ENCODE results near the gene RLN3. TPM values are rescaled to one million over a fixed set of nuclear protein-coding genes. Genes with fewer than 3 reads are reported as not detected.
"Not testable (repeated sequence)": the region's sequence is repeated elsewhere in the genome, so short reads cannot be mapped to it uniquely, and the experiment has no call there.

RLN3 gene
- total and polyA plus RNA-seq, 8 donors, result not detected

DNA sequence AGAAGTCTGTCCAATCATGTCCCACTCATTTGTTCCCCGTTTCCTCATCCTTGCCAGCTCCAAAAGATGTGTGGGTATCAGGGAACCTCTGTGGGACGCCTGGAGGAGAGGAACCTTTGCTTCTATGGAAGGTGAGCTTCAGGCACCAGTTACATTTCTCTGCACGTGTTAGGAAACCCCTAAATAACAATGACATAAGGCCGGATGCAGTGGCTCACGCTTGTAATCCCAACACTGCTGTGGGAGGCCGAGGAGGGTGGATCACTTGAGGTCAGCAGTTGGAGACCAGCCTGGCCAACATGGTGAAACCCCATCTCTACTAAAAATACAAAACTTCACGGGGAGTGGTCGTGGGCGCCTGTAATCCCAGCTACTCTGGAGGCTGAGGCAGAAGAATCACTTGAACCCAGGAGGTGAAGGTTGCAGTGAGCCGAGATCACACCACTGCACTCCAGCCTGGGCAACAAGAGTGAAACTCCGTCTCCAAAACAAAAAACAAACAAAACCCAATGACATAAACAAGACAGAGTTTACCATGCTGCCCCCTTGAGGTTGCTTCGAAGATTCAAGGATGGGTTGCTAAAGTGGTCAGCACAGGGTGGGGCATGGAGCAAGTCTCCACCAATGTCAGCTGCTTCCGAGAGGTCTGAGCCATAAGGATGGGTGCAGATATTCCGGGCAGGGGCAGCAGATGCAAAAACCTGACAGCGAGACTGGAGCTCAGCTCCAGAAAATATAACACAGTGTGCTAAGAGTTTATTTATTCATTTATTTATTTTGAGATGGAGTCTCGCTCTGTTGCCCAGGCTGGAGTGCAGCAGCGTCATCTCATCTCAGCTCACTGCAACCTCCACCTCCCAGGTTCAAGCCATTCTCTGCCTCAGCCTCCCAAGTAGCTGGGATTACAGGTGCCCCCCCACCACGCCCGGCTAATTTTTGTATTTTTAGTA lies 15.0 kb downstream of the RLN3 start:
- peak; percentile 41 to 87 for DNase-seq
- Histone ChIP-seq H3K27ac (peak overlapping the region in 1 of 5 donors; percentile 20), H3K36me3 (peaks cover 0 to 15% (median 2%) of the 10 kb centered on the region in 4 donors)
- H3K4me3 ChIP-seq; H3K27me3 ChIP-seq; H3K9me3 ChIP-seq; intact Hi-C loops (cut with DNase I; ENCODE audit: low total_unique reads); H3K4me1 ChIP-seq: not testable (repeated sequence)
- WGBS, 5 donors, result 62 to 69% (median 67%) methylated on average over 19 of the region's 19 CpGs
- peak in 4 of 7 experiments; percentile 11 to 44 (median 33) for TF ChIP-seq CTCF (IDR thresholded peaks at IDR 0.05)

- H3K27me3 ChIP-seq; H3K4me1 ChIP-seq; H3K4me3 ChIP-seq; DNase-seq; intact Hi-C loops (cut with DNase I; ENCODE audit: low total_unique reads); H3K9me3 ChIP-seq; H3K27ac ChIP-seq: not testable (repeated sequence)
- H3K36me3 ChIP-seq, result peaks cover 3 to 28% (median 13%) of the 10 kb centered on the region in 4 donors
- 93 to 99% (median 98%) methylated on average over 10 of the region's 10 CpGs for WGBS, 5 donors
These were observed 19.9 kb downstream of the RLN3 start for GRCh38 chr19:14047866-14048265.

DNA sequence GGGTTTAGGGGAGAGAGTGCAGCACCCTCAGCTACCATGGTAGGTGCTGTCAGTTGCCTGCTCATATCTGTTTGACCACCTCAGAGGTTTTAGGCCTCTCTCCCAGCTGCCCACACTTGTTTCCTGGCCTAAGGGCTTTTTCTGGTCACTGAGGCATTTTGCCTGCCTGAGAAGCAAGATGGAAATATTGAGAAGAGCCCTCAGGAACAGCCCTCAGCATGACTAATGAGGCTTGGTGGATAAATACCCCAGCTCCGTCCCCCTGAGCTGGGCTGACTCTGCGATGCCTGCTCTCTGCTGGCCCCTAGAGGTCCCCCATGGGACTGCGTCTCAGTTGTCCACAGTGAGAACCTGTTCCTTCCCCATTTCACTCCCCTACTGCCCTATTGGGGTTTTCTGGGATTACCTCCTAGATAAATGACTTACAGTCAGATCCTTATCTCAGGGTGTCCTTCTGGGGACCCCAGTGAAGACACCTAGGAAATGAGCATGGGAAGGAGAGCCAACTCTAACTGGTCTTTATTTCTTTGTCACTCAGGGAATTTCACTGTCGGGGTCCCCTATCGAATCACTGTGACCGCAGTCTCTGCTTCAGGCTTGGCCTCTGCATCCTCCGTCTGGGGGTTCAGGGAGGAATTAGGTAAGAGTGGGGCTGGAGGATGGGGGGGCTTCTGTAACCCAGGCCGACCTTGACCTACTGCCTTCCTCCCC lies 20.6 kb downstream of the RLN3 start:
- peak; percentile 65 for DNase-seq
- Histone ChIP-seq H3K27me3 (no peaks in the 10 kb centered on the region), H3K4me3 (no peak overlapping the region), H3K4me1 (no peaks in the 10 kb centered on the region), H3K36me3 (peaks cover 3 to 34% (median 17%) of the 10 kb centered on the region in 4 donors), H3K9me3 (peaks cover 0 to 6% (median 0%) of the 10 kb centered on the region in 4 donors), H3K27ac (no peak overlapping the region)
- 66 to 86% (median 80%) methylated on average over 7 to 8 of the region's 8 CpGs for WGBS, 5 donors
- intact Hi-C loops (cut with DNase I; ENCODE audit: low total_unique reads), result no loop called here
- TF ChIP-seq EP300 (IDR thresholded peaks at IDR 0.05), result no peak
- peak in 5 of 7 experiments; percentile 43 to 72 (median 58) for TF ChIP-seq CTCF (IDR thresholded peaks at IDR 0.05)
- no peak for TF ChIP-seq POLR2A (IDR thresholded peaks at IDR 0.05)

GRCh38 chr19:14050512-14050911 lies 22.6 kb downstream of the RLN3 start:
- Histone ChIP-seq H3K27ac (no peak overlapping the region), H3K4me1 (no peaks in the 10 kb centered on the region), H3K4me3 (no peak overlapping the region), H3K9me3 (peaks cover 0 to 7% (median 0%) of the 10 kb centered on the region in 4 donors), H3K27me3 (no peaks in the 10 kb centered on the region), H3K36me3 (peaks cover 3 to 37% (median 29%) of the 10 kb centered on the region in 4 donors)
- 96 to 100% (median 97%) methylated on average over 4 of the region's 4 CpGs for WGBS, 5 donors
- TF ChIP-seq POLR2A (IDR thresholded peaks at IDR 0.05) (no peak), EP300 (IDR thresholded peaks at IDR 0.05) (no peak), CTCF (IDR thresholded peaks at IDR 0.05) (no peak), POLR2AphosphoS5 (IDR thresholded peaks at IDR 0.05) (no peak)
- intact Hi-C loops (cut with DNase I; ENCODE audit: low total_unique reads), result loop anchor here (10.0 kb wide), 1 partner anchor 166 kb away; no protein-coding TSS in a partner anchor
- no peak for DNase-seq

DNA sequence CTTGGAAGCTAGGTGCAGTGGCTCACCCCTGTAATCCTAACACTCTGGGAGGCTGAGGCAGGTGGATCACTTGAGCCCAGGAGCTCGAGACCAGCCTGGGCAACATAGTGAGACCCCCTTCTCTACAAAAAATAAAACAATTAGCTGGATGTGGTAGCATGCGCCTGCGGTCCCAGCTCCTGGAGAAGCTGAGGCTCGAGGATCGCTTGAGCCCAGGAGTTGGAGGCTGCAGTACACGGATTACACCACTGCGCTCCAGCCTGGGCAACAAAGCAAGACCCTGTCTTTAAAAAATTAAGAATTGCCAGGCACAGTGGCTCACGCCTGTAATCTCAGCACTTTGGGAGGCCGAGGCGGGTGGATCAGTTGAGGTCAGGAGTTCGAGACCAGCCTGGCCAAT lies 23.0 kb downstream of the RLN3 start:
- intact Hi-C loops (cut with DNase I; ENCODE audit: low total_unique reads), result loop anchor here (10.0 kb wide), 1 partner anchor 166 kb away; no protein-coding TSS in a partner anchor
- 92 to 95% (median 93%) methylated on average over 11 of the region's 11 CpGs for WGBS, 5 donors
- not testable (repeated sequence) for H3K4me1 ChIP-seq, H3K27ac ChIP-seq, H3K27me3 ChIP-seq, DNase-seq, H3K4me3 ChIP-seq, H3K9me3 ChIP-seq
- H3K36me3 ChIP-seq, result peaks cover 3 to 38% (median 31%) of the 10 kb centered on the region in 4 donors
